Measurements from ENCODE around the gene PIK3R6. TPM values are rescaled to one million over a fixed set of nuclear protein-coding genes. Genes with fewer than 3 reads are reported as not detected.

Gene PIK3R6
- total RNA-seq, 1 experiment from 2014 or later: not detected

DNA sequence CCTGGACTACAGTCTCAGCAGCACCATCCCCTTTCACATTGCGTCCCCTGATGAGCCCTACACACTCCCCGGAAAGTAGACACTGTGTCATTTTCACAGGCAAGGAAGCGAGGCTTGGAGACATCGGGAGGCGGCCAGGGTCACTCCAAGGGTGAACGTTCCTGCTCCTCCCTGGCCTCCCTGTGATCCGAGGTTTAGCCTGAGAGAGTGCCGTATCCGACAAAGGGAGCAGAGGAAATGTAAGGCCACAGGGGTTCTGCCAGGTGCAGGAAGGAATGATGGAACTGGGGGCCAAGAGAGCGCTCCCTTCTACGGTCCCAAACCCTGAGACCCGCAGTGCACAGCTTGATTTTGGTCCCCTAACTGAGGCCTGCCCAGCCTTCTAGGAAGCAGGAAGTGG lies 8.0 kb upstream of the PIK3R6 start:
- no peak overlapping the region for H4K91ac ChIP-seq (ENCODE audit: insufficient read length, low read depth, low read length)
- H2BK20ac ChIP-seq (ENCODE audit: low read depth, low read length, poor library complexity, severe bottlenecking): no peak overlapping the region
- no peak overlapping the region for H2AK5ac ChIP-seq (ENCODE audit: insufficient read length, low read length)
- H3K23me2 ChIP-seq (ENCODE audit: insufficient read length, low read depth, low read length, poor library complexity, severe bottlenecking): no peaks in the 10 kb centered on the region
- peaks cover 5% of the 10 kb centered on the region; the same call in 1 of the 2 replicates for H3K4me1 ChIP-seq (ENCODE audit: insufficient read depth, low read length)
- no peak overlapping the region; a peak in 1 of 7 replicates for H3K27ac Mint-ChIP-seq
- no peak overlapping the region for H3K4me2 ChIP-seq (ENCODE audit: insufficient read depth, insufficient read length, low read length)
- no peak overlapping the region for H2BK12ac ChIP-seq (ENCODE audit: insufficient read length, low read depth, low read length)
- no peak overlapping the region for H3K4ac ChIP-seq (ENCODE audit: low read depth, low read length)
- H3K9me3 ChIP-seq (ENCODE audit: control insufficient read depth, low read depth, low read length): no peaks in the 10 kb centered on the region
- H3T11ph ChIP-seq (ENCODE audit: low read length): no peak overlapping the region
- no peaks in the 10 kb centered on the region for H3K79me2 ChIP-seq (ENCODE audit: insufficient read depth, low read length)
- no peak overlapping the region for H3K9ac ChIP-seq (ENCODE audit: extremely low read depth, insufficient read length, low read length)
- no peak overlapping the region for H3K56ac ChIP-seq (ENCODE audit: insufficient read length, low read depth, low read length)
- TF ChIP-seq, protein P1, sequence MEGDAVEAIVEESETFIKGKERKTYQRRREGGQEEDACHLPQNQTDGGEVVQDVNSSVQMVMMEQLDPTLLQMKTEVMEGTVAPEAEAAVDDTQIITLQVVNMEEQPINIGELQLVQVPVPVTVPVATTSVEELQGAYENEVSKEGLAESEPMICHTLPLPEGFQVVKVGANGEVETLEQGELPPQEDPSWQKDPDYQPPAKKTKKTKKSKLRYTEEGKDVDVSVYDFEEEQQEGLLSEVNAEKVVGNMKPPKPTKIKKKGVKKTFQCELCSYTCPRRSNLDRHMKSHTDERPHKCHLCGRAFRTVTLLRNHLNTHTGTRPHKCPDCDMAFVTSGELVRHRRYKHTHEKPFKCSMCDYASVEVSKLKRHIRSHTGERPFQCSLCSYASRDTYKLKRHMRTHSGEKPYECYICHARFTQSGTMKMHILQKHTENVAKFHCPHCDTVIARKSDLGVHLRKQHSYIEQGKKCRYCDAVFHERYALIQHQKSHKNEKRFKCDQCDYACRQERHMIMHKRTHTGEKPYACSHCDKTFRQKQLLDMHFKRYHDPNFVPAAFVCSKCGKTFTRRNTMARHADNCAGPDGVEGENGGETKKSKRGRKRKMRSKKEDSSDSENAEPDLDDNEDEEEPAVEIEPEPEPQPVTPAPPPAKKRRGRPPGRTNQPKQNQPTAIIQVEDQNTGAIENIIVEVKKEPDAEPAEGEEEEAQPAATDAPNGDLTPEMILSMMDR (conservative IDR thresholded peaks at IDR 0.05): no peak
- peak; percentile 52 for DNase-seq
- H3K9me3 Mint-ChIP-seq: no peaks in the 10 kb centered on the region; a peak in 1 of 5 replicates
- peaks cover 18 to 26% of the 10 kb centered on the region in 2 experiments for H3K4me1 Mint-ChIP-seq
- H3K36me3 Mint-ChIP-seq (ENCODE audit: insufficient read depth in 1 of 3, low read depth in 3 of 3): no peaks in the 10 kb centered on the region; a peak in 1 of 7 replicates
- no CpG with 5 or more reads among the region's 12 CpGs for whole genome bisulfite sequencing (ENCODE audit: extremely low coverage, insufficient read length, low lambda C conversion rate)
- H3K18ac ChIP-seq (ENCODE audit: insufficient read length, low read depth, low read length): no peak overlapping the region
- no peak overlapping the region for H3K4me3 Mint-ChIP-seq
- H3K27me3 ChIP-seq (ENCODE audit: insufficient read depth, low read length): no peaks in the 10 kb centered on the region
- no peaks in the 10 kb centered on the region for H3K79me1 ChIP-seq (ENCODE audit: insufficient read depth, low read depth, low read length, poor library complexity, severe bottlenecking)
- no peak overlapping the region for H2BK15ac ChIP-seq (ENCODE audit: low read depth, low read length)
- no peak overlapping the region for H2BK120ac ChIP-seq (ENCODE audit: low read depth, low read length, poor library complexity, severe bottlenecking)
- no peak overlapping the region for H3K23ac ChIP-seq (ENCODE audit: insufficient read length, low read depth, low read length)
- no peaks in the 10 kb centered on the region for H4K20me1 ChIP-seq (ENCODE audit: control insufficient read depth, insufficient read depth, insufficient read length)
- no peak overlapping the region for H2BK5ac ChIP-seq (ENCODE audit: insufficient read length, low read length)
- no peak overlapping the region for H2AFZ ChIP-seq (ENCODE audit: low read length)
- peaks cover 7% of the 10 kb centered on the region; the same call in 1 of the 2 replicates for H3K27me3 Mint-ChIP-seq (ENCODE audit: low read depth)
- no peak overlapping the region for H4K5ac ChIP-seq (ENCODE audit: insufficient read length, low read depth, low read length)
- H3K14ac ChIP-seq (ENCODE audit: insufficient read depth, low read length): no peak overlapping the region
- no peak overlapping the region for H4K8ac ChIP-seq (replicated peaks; ENCODE audit: insufficient read length, low read depth, low read length)
- no peak overlapping the region for H3K27ac ChIP-seq (ENCODE audit: insufficient read length, low read depth, low read length)
